ENCODE measurements around the gene TMEM63A.

DNA sequence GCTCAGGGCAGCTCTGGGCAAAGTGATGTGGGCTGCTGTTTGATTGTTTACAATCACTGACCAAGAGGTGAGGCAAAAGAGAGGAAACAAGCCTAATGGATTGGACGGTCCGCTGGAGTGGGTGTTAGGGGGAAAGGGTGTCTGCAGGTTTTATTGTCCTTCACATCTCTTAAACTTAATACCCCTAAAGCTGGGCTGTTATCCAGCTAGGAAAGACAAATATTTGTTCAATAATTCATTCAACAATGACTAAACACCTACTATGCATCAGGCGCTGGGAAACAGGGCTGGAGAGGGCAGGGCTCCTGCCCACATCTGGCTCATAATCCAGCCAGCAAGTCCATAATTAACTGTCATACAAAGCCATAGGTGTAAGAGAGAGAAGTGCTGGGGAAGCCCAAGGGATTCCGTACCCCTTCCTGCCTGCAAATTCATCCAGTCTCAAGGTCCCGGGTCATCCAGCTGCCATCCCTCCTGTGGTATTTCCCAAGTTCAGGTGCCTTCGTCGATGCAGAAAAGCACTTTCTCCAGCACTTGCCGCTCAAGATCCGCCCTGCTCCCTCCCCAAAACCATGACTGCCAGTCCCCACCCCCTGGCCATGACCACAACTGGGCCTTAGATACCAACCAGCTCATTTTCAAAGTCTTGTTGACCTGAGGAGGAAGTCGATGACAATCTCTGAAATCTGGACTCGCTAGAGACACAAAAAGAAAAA is 10.7 kb downstream of the TMEM63A start:
- TF ChIP-seq, protein P1, sequence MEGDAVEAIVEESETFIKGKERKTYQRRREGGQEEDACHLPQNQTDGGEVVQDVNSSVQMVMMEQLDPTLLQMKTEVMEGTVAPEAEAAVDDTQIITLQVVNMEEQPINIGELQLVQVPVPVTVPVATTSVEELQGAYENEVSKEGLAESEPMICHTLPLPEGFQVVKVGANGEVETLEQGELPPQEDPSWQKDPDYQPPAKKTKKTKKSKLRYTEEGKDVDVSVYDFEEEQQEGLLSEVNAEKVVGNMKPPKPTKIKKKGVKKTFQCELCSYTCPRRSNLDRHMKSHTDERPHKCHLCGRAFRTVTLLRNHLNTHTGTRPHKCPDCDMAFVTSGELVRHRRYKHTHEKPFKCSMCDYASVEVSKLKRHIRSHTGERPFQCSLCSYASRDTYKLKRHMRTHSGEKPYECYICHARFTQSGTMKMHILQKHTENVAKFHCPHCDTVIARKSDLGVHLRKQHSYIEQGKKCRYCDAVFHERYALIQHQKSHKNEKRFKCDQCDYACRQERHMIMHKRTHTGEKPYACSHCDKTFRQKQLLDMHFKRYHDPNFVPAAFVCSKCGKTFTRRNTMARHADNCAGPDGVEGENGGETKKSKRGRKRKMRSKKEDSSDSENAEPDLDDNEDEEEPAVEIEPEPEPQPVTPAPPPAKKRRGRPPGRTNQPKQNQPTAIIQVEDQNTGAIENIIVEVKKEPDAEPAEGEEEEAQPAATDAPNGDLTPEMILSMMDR (IDR thresholded peaks at IDR 0.05; ENCODE audit: insufficient read depth, low read length, poor library complexity, severe bottlenecking): no peak
- no peak for TF ChIP-seq EZH2phosphoT487 (conservative IDR thresholded peaks at IDR 0.05; ENCODE audit: low read length)

Data from SU-DHL-6 (cell line).